22Rv1 (cell line): Measurements from ENCODE around the gene CD52.

Experiments
- ZFX ChIP-seq: fragments of 450-650 bp; IDR thresholded peaks from 2 replicates; pipeline ENCODE4 v1.6.1; 2017; ENCODE audit warnings: antibody characterized with exemption, borderline replicate concordance
- TF ChIP-seq, protein P1 (sequence below): fragments of 450-650 bp; IDR thresholded peaks from 2 replicates; pipeline ENCODE4 v1.5.1; 2017; ENCODE audit warnings: mild to moderate bottlenecking

DNA sequence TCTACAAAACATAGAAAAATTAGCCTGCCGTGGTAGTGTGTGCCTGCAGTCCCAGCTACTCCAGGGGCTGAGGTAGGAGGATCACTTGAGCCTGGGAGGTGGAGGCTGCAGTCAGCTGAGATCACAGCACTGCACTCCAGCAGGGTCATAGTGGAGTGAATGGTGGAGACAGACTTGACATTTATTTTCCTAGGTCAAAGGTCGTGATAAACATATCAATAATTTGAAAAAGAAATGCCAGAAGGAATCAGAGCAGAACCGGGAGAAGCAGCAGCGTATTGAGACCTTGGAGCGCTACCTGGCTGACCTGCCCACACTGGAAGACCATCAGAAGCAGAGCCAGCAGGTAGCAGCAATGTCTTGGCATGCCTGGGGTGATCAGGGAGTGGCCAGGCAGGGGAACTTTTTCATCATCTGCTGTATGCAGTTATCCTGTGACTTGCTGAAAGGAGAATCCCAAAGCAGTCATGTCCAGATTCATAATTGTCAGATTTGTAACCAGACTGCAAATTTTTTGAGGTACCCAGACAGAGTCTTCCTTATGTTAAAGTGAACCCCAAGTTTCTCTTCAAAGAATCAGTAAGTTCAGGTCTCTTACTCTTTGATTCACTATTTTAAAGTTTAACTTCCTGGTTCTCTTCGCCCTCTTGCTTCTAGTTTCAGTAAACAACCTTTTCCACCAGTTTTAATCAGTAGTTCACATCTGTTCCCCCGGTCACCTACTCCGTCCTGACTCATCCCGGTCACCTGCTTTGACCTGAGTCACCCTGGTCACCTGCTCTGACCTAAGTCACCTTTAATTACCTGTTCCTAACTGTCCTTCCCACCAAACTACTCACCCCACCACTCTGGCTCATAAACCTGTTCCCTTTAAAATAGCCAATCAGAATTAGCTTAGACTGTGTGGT lies 49.2 kb upstream of the CD52 start:
- TF ChIP-seq, protein P1, sequence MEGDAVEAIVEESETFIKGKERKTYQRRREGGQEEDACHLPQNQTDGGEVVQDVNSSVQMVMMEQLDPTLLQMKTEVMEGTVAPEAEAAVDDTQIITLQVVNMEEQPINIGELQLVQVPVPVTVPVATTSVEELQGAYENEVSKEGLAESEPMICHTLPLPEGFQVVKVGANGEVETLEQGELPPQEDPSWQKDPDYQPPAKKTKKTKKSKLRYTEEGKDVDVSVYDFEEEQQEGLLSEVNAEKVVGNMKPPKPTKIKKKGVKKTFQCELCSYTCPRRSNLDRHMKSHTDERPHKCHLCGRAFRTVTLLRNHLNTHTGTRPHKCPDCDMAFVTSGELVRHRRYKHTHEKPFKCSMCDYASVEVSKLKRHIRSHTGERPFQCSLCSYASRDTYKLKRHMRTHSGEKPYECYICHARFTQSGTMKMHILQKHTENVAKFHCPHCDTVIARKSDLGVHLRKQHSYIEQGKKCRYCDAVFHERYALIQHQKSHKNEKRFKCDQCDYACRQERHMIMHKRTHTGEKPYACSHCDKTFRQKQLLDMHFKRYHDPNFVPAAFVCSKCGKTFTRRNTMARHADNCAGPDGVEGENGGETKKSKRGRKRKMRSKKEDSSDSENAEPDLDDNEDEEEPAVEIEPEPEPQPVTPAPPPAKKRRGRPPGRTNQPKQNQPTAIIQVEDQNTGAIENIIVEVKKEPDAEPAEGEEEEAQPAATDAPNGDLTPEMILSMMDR, result no peak
- no peak for TF ChIP-seq ZFX
